Activated T-helper 2 cell treated with anti-CD3 and anti-CD28 coated beads, Interferon-gamma antibody, Interleukin-2, Interleukin-4, amounts not matched to agents 10 μg/mL and 5 μg/mL and 100 μg/mL, durations not matched to agents 14 hours and 24 hours and 36 hours (primary cell): ENCODE results near the gene SLC9A3. TPM values are rescaled to one million over a fixed set of nuclear protein-coding genes. Genes with fewer than 3 reads are reported as not detected.
A peak's percentile ranks its signal among the peaks of the same experiment; 100 is the strongest.

ENCODE experiments used
- DNase-seq: peaks from one replicate; pipeline ENCODE4 v3.0.0; 2021; ENCODE audit warnings: low spot score
- H3K27ac Mint-ChIP-seq: one replicate; pipeline ENCODE4 v1.8.0; 2021; ENCODE audit warnings: mixed read lengths
- H3K27me3 Mint-ChIP-seq: one replicate; pipeline ENCODE4 v1.8.0; 2021; ENCODE audit warnings: low read depth, mixed read lengths
- H3K36me3 Mint-ChIP-seq: one replicate; pipeline ENCODE4 v1.8.0; 2021; ENCODE audit warnings: low read depth, mixed read lengths
- H3K4me1 Mint-ChIP-seq: one replicate; pipeline ENCODE4 v1.8.0; 2021; ENCODE audit warnings: low read depth, mixed read lengths
- H3K4me3 Mint-ChIP-seq: one replicate; pipeline ENCODE4 v1.8.0; 2021; ENCODE audit warnings: low read depth, mild to moderate bottlenecking, moderate library complexity, mixed read lengths
- H3K9me3 Mint-ChIP-seq: one replicate; pipeline ENCODE4 v1.8.0; 2021; ENCODE audit warnings: mixed read lengths
- intact Hi-C: fragments of 100-400 bp; cut with micrococcal nuclease; formaldehyde crosslinking; loops from one replicate; pipeline ENCODE4 v1.15.1; 2023
- total RNA-seq: library from RNA; stranded (reverse); gene quantifications from 2 replicates; pipeline ENCODE4 v1.2.3, GENCODE V29; 2022

Gene SLC9A3
- total RNA-seq, 1 donor from 2014 or later, result 2.4 TPM

GRCh38 chr5:473551-474192, 50.6 kb downstream of the SLC9A3 start:
- H3K4me3 Mint-ChIP-seq, result peak overlapping the region; percentile 87
- no peaks in the 10 kb centered on the region for H3K9me3 Mint-ChIP-seq
- peaks cover 28% of the 10 kb centered on the region for H3K36me3 Mint-ChIP-seq
- H3K27ac Mint-ChIP-seq, result peak overlapping the region; percentile 42
- intact Hi-C loops, result loop anchor here (5.0 kb wide), 1 partner anchor 139 kb away; the partner anchor contains the start of gene CEP72
- H3K4me1 Mint-ChIP-seq, result peaks cover 19% of the 10 kb centered on the region
- peaks cover 5% of the 10 kb centered on the region for H3K27me3 Mint-ChIP-seq
- peak; percentile 31 for DNase-seq

- peaks cover 5% of the 10 kb centered on the region for H3K27me3 Mint-ChIP-seq
- peaks cover 19% of the 10 kb centered on the region for H3K4me1 Mint-ChIP-seq
- H3K9me3 Mint-ChIP-seq, result no peaks in the 10 kb centered on the region
- H3K36me3 Mint-ChIP-seq, result peaks cover 28% of the 10 kb centered on the region
- intact Hi-C loops, result loop anchor here (5.0 kb wide), 1 partner anchor 139 kb away; the partner anchor contains the start of gene CEP72
- H3K27ac Mint-ChIP-seq, result peak overlapping the region; percentile 73
- H3K4me3 Mint-ChIP-seq, result peak overlapping the region; percentile 86
- peak; percentile 82 for DNase-seq
These were observed 51.3 kb downstream of the SLC9A3 start for GRCh38 chr5:472656-473550.

DNA sequence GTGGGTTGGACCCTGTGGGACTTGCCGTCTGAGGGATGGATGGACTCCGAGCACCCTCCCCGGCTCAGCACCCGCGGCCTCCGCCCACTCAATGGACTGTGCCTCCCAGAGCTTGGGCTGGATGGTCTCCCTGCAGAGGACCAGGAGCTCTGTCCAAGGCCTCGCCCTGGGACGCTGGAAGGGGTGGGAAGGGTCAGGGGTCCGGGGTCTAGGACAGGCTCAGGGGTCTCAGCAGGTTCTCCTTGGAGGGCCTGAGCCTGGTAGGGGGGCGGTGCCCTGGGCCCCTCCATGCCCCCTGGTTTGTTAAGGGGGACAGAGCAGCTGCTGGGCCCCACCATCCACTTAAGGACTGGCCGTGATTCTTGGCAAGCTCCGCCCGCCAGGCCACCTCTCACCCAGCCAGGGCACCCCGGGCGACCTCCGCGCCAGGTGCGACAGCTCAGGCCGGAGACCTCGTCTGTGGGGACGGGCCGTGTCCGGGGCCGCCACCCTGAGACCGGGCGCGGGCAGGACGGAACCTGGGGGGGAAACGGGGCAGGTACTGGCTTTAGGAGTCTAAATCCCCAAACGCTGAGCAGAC, 52.1 kb downstream of the SLC9A3 start:
- Mint-ChIP-seq H3K9me3 (no peaks in the 10 kb centered on the region), H3K27me3 (peaks cover 5% of the 10 kb centered on the region), H3K4me3 (peak overlapping the region; percentile 86), H3K36me3 (peaks cover 28% of the 10 kb centered on the region), H3K4me1 (peaks cover 19% of the 10 kb centered on the region), H3K27ac (peak overlapping the region; percentile 74)
- intact Hi-C loops, result loop anchor here (5.0 kb wide), 1 partner anchor 140 kb away; the partner anchor contains the start of gene CEP72
- DNase-seq, result no peak

GRCh38 chr5:471750-472058, 52.5 kb downstream of the SLC9A3 start:
- Mint-ChIP-seq H3K27me3 (peaks cover 5% of the 10 kb centered on the region), H3K4me3 (peak overlapping the region; percentile 86), H3K36me3 (peaks cover 32% of the 10 kb centered on the region), H3K4me1 (peaks cover 19% of the 10 kb centered on the region), H3K27ac (peak overlapping the region; percentile 74), H3K9me3 (no peaks in the 10 kb centered on the region)
- no peak for DNase-seq
- intact Hi-C loops, result loop anchor here (2.0 to 5.0 kb wide), 2 partner anchors 25 to 141 kb away; partner anchors contain the start of gene CEP72

- peak overlapping the region; percentile 86 for H3K4me3 Mint-ChIP-seq
- peaks cover 19% of the 10 kb centered on the region for H3K4me1 Mint-ChIP-seq
- peaks cover 5% of the 10 kb centered on the region for H3K27me3 Mint-ChIP-seq
- no peak for DNase-seq
- peaks cover 38% of the 10 kb centered on the region for H3K36me3 Mint-ChIP-seq
- H3K9me3 Mint-ChIP-seq, result no peaks in the 10 kb centered on the region
- intact Hi-C loops, result loop anchor here (2.0 to 5.0 kb wide), 2 partner anchors 24 to 141 kb away; partner anchors contain the start of gene CEP72
- peak overlapping the region; percentile 74 for H3K27ac Mint-ChIP-seq
These were observed 53.1 kb downstream of the SLC9A3 start for GRCh38 chr5:470961-471749.

- Mint-ChIP-seq H3K27ac (no peak overlapping the region), H3K4me1 (peaks cover 19% of the 10 kb centered on the region), H3K27me3 (peaks cover 2% of the 10 kb centered on the region), H3K36me3 (peaks cover 43% of the 10 kb centered on the region), H3K9me3 (no peaks in the 10 kb centered on the region), H3K4me3 (no peak overlapping the region)
- intact Hi-C loops, result loop anchor here (2.0 to 5.0 kb wide), 2 partner anchors 23 to 142 kb away; partner anchors contain the start of gene CEP72
- DNase-seq, result no peak
These were observed 54.3 kb downstream of the SLC9A3 start for GRCh38 chr5:469752-470483.

DNA sequence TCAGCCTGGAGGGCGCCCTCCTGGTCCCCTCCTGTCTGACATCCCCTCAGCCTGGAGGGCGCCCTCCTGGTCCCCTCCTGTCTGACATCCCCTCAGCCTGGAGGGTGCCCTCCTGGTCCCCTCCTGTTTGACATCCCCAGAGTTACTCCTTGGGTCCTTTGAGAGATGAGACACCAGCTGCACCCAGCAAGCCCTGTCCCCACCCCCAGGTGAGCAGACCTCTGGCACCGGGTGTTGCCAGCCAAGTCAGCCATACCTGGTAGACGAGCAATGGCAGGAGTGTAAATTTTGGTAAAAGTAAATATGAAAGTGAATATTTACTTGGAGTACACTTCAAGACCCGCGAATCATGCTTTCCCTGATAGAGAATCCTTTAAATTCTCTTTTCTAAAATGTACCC, 55.8 kb downstream of the SLC9A3 start:
- Mint-ChIP-seq H3K4me1 (peaks cover 24% of the 10 kb centered on the region), H3K36me3 (peaks cover 56% of the 10 kb centered on the region), H3K4me3 (no peak overlapping the region), H3K27me3 (no peaks in the 10 kb centered on the region), H3K9me3 (no peaks in the 10 kb centered on the region), H3K27ac (no peak overlapping the region)
- intact Hi-C loops, result no loop called here
- DNase-seq, result no peak

DNA sequence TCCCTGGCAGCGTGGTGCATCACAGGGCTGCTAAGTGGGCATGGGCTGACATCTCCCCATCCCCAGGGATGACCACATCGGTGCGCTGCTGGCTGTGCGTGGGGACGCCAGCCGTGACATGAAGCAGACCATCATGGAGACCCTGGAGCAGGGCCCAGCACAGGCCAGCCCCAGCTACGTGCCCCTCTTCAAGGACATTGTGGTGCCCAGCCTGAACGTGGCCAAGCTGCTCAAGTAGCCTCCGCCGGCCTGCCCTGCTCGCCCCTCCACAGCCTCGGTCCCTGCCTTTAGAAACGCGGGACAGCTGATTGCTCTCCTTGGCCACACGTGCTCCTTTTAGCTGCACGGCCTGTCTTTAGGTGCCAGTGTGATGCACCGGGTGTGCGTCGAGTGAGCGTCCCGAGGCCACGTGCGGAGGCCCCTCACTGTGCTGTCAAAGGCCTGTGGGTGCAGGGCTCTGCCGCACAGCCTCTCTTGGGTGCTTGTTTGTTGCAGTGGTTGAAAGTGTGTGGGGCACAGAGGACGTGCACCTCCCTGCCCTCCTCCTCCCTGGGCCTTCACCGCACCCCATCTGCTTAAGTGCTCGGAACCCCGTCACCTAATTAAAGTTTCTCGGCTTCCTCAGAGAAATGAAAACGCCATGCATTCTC, 57.5 kb downstream of the SLC9A3 start:
- peaks cover 70% of the 10 kb centered on the region for H3K36me3 Mint-ChIP-seq
- no peak overlapping the region for H3K27ac Mint-ChIP-seq
- intact Hi-C loops, result no loop called here

GRCh38 chr5:465591-466403, 58.5 kb downstream of the SLC9A3 start:
- intact Hi-C loops, result no loop called here
- H3K27me3 Mint-ChIP-seq, result no peaks in the 10 kb centered on the region
- H3K27ac Mint-ChIP-seq, result no peak overlapping the region
- H3K36me3 Mint-ChIP-seq, result peaks cover 65% of the 10 kb centered on the region
- no peak for DNase-seq
- H3K9me3 Mint-ChIP-seq, result no peaks in the 10 kb centered on the region
- H3K4me3 Mint-ChIP-seq, result no peak overlapping the region
- H3K4me1 Mint-ChIP-seq, result peaks cover 26% of the 10 kb centered on the region

More for the DNA sequence above, 57.5 kb downstream of the SLC9A3 start:
- Mint-ChIP-seq H3K27me3 (no peaks in the 10 kb centered on the region), H3K4me1 (peaks cover 28% of the 10 kb centered on the region), H3K9me3 (no peaks in the 10 kb centered on the region), H3K4me3 (no peak overlapping the region)
- no peak for DNase-seq

DNA sequence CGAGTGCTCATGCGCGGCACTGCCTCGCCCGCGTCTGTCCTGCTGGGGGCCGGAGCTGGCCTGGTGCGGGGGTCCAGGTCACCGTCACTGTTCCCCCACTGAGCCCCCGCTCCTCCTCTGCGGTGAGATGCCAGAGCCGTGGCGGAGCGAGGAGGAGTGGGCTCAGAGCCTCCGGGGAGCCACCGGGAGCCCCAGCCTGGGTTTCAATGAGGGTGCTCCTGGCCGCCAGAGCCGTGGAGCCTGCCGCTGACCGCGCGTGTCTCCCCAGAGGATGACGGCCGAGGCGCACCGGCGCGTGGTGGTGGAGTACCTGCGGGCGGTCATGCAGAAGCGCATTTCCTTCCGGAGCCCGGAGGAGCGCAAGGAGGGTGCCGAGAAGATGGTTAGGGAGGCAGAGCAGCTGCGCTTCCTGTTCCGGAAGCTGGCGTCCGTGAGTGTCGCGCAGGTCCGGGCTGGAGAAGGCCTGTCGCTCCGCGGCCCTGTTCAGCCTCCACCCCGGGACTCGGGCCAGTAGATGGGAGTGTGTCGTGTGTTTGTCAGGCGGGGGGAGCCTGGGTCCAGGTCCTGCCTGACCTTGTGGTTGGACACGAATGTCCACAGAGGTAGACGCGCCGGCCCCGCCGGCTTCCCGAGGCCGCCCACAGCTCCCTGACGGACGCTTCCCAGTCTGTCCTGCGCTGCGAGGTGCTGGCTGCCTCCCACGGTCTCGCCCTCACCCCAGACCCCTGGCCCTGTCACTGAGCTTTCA, 59.2 kb downstream of the SLC9A3 start:
- Mint-ChIP-seq H3K27ac (no peak overlapping the region), H3K9me3 (no peaks in the 10 kb centered on the region), H3K4me3 (no peak overlapping the region), H3K4me1 (peaks cover 29% of the 10 kb centered on the region), H3K27me3 (no peaks in the 10 kb centered on the region), H3K36me3 (peaks cover 68% of the 10 kb centered on the region)
- no peak for DNase-seq
- intact Hi-C loops, result no loop called here
